Measurements from ENCODE around the gene QKI. TPM values are rescaled to one million over a fixed set of nuclear protein-coding genes. Genes with fewer than 3 reads are reported as not detected.

The QKI gene
- total RNA-seq, 1 donor = 212 TPM

DNA sequence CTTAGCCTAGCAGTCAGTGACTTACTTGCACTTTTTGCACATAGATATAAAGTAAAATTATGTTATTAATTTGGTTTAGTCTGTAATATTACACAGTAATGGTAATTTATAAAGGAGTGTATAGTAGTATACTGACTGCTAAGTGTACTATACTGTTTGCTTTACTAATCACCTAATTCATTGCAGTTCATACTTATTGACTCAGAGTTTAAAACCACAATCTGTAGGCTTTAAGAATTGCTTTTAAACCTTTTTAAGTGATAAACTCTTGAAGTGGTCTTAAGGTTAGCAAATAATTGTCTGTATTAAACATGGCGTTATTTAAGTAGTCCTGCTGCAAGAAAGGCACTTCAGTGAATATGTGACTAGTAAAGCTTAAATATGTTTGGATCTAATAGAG lies 151.5 kb downstream of the QKI start:
- Histone ChIP-seq H3K36me3 (ENCODE audit: insufficient read depth, low read length) (peaks cover 26% of the 10 kb centered on the region), H2AFZ (ENCODE audit: low read length) (no peak overlapping the region), H3K4me3 (ENCODE audit: insufficient read depth, low read length) (no peak overlapping the region), H3K4me1 (ENCODE audit: insufficient read depth, low read length) (no peaks in the 10 kb centered on the region), H3K27me3 (ENCODE audit: insufficient read depth, low read length) (no peaks in the 10 kb centered on the region), H3K27ac (ENCODE audit: low read depth, low read length) (no peak overlapping the region), H3K79me2 (ENCODE audit: insufficient read depth, low read length) (peaks cover 8% of the 10 kb centered on the region), H4K20me1 (ENCODE audit: insufficient read depth, low read length) (no peaks in the 10 kb centered on the region), H3K4me2 (ENCODE audit: insufficient read depth, low read length) (no peak overlapping the region), H3K9me3 (ENCODE audit: low read depth, low read length) (no peaks in the 10 kb centered on the region)
- TF ChIP-seq, protein P1, sequence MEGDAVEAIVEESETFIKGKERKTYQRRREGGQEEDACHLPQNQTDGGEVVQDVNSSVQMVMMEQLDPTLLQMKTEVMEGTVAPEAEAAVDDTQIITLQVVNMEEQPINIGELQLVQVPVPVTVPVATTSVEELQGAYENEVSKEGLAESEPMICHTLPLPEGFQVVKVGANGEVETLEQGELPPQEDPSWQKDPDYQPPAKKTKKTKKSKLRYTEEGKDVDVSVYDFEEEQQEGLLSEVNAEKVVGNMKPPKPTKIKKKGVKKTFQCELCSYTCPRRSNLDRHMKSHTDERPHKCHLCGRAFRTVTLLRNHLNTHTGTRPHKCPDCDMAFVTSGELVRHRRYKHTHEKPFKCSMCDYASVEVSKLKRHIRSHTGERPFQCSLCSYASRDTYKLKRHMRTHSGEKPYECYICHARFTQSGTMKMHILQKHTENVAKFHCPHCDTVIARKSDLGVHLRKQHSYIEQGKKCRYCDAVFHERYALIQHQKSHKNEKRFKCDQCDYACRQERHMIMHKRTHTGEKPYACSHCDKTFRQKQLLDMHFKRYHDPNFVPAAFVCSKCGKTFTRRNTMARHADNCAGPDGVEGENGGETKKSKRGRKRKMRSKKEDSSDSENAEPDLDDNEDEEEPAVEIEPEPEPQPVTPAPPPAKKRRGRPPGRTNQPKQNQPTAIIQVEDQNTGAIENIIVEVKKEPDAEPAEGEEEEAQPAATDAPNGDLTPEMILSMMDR (IDR thresholded peaks at IDR 0.05; ENCODE audit: extremely low read depth, low read depth, low read length) = no peak
- no peak for DNase-seq (ENCODE audit: insufficient read length, low spot score, missing footprints)

GRCh38 chr6:163568275-163568674 lies 153.8 kb downstream of the QKI start:
- Histone ChIP-seq H3K9me3 (ENCODE audit: low read depth, low read length) (no peaks in the 10 kb centered on the region), H3K4me2 (ENCODE audit: insufficient read depth, low read length) (no peak overlapping the region), H3K27me3 (ENCODE audit: insufficient read depth, low read length) (no peaks in the 10 kb centered on the region), H3K4me1 (ENCODE audit: insufficient read depth, low read length) (no peaks in the 10 kb centered on the region), H3K79me2 (ENCODE audit: insufficient read depth, low read length) (peaks cover 3% of the 10 kb centered on the region), H2AFZ (ENCODE audit: low read length) (no peak overlapping the region), H3K27ac (ENCODE audit: low read depth, low read length) (no peak overlapping the region), H3K36me3 (ENCODE audit: insufficient read depth, low read length) (peaks cover 20% of the 10 kb centered on the region), H4K20me1 (ENCODE audit: insufficient read depth, low read length) (no peaks in the 10 kb centered on the region), H3K4me3 (ENCODE audit: insufficient read depth, low read length) (no peak overlapping the region)
- TF ChIP-seq, protein P1 (IDR thresholded peaks at IDR 0.05; ENCODE audit: extremely low read depth, low read depth, low read length) = no peak
- no peak for DNase-seq (ENCODE audit: insufficient read length, low spot score, missing footprints)

DNA sequence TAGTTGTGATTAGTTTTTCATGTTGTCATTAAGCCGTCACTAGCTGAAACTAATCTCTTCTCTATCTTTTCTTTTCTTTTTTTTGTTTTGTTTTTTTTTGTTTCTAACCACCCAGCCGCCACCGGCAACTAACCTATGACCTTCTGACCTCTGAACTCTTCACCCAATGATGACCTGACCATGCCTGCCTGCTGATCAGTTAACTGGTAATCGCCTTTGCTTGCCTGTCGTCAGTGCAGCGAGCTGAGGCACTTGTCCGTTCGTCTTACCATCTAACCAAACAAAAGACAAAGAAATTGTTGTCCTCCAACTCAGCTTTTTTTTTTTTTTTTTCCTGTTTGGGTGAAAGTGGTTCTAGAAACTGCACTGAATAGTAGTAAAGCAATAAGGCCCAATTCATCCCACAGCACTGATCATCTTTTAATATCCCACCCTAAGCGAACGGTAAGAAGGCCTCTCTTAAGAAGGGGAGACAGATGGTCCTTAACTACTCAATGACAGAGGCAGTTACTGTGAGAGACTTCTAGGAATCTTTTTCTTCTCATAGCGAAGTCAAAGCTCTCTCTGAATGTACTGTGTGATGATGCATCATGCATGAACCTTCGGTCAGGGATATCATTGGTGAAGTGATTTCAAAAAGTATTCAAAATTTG lies 156.2 kb downstream of the QKI start:
- Histone ChIP-seq H2AFZ (ENCODE audit: low read length) (no peak overlapping the region), H3K4me3 (ENCODE audit: insufficient read depth, low read length) (no peak overlapping the region), H3K27ac (ENCODE audit: low read depth, low read length) (no peak overlapping the region), H3K79me2 (ENCODE audit: insufficient read depth, low read length) (no peaks in the 10 kb centered on the region), H3K4me2 (ENCODE audit: insufficient read depth, low read length) (no peak overlapping the region), H3K9me3 (ENCODE audit: low read depth, low read length) (no peaks in the 10 kb centered on the region), H3K4me1 (ENCODE audit: insufficient read depth, low read length) (no peaks in the 10 kb centered on the region), H3K36me3 (ENCODE audit: insufficient read depth, low read length) (peaks cover 13% of the 10 kb centered on the region), H4K20me1 (ENCODE audit: insufficient read depth, low read length) (no peaks in the 10 kb centered on the region), H3K27me3 (ENCODE audit: insufficient read depth, low read length) (no peaks in the 10 kb centered on the region)
- DNase-seq (ENCODE audit: insufficient read length, low spot score, missing footprints) = peak; percentile 26
- TF ChIP-seq, protein P1 (IDR thresholded peaks at IDR 0.05; ENCODE audit: extremely low read depth, low read depth, low read length) = no peak

DNA sequence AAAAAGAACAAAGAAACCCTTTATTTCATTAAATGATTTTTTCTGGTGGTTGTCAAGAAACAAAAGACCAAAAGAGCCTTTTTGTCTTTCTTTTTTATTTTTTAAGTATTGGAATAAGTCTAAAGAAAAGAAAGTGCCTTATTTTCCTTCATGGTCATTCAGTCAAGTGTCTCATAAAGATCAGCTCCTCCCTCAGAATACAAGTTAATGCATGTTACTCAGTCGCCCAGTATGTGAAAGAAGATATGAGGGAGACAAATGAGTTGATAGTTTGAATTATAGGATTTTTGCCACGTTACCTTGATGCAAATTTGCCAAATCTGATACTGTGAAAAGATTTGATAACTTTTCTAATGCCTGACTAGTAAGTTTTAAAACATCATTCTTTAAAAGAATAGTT lies 157.2 kb downstream of the QKI start:
- no peak overlapping the region for H3K4me2 ChIP-seq (ENCODE audit: insufficient read depth, low read length)
- H3K9me3 ChIP-seq (ENCODE audit: low read depth, low read length) = no peaks in the 10 kb centered on the region
- no peaks in the 10 kb centered on the region for H4K20me1 ChIP-seq (ENCODE audit: insufficient read depth, low read length)
- no peak overlapping the region for H2AFZ ChIP-seq (ENCODE audit: low read length)
- H3K4me1 ChIP-seq (ENCODE audit: insufficient read depth, low read length) = no peaks in the 10 kb centered on the region
- H3K27me3 ChIP-seq (ENCODE audit: insufficient read depth, low read length) = no peaks in the 10 kb centered on the region
- DNase-seq (ENCODE audit: insufficient read length, low spot score, missing footprints) = no peak
- H3K4me3 ChIP-seq (ENCODE audit: insufficient read depth, low read length) = no peak overlapping the region
- peaks cover 13% of the 10 kb centered on the region for H3K36me3 ChIP-seq (ENCODE audit: insufficient read depth, low read length)
- H3K79me2 ChIP-seq (ENCODE audit: insufficient read depth, low read length) = no peaks in the 10 kb centered on the region
- no peak overlapping the region for H3K27ac ChIP-seq (ENCODE audit: low read depth, low read length)
- TF ChIP-seq, protein P1 (IDR thresholded peaks at IDR 0.05; ENCODE audit: extremely low read depth, low read depth, low read length) = no peak
